ENCODE measurements around the gene REXO5.

Gene REXO5

DNA sequence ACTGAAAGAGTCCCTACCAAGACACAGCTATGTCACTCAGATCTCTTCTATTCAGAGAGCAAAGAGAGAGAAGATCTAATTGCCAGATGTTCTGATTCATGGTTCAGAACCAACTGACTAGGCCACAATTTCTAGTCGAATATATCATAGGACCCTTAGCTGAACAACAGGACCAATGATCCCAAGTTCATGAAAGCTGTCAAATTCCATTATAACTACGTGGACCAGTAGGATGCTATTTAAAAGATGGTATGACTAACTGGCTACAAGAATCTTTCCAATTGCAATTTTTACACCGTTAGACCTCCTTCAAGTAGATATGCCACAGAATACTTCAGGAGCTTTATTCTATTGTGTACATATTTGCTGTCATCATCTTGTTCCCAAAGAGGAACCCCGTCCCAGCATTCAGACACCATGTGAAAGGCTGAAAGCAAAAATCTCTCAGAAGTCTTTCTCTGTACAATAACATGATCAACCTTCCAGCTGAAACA is 67.8 kb downstream of the REXO5 start:
- no peak for DNase-seq (ENCODE audit: low read depth)

DNA sequence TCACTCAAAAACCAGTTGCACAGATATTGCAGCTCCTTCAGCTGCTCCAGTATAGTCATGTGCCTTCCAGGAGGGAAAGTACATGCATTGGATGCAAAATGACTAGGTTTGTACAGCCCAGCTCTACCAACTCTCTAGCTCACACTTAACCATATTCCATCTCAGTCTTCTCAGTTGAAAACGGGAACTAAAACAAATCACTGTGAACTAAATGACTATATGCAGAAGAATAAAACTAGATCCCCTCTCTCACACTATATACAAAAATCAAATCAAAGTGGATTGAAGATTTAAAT is 69.0 kb downstream of the REXO5 start:
- no peak for DNase-seq (ENCODE audit: low read depth)

DNA sequence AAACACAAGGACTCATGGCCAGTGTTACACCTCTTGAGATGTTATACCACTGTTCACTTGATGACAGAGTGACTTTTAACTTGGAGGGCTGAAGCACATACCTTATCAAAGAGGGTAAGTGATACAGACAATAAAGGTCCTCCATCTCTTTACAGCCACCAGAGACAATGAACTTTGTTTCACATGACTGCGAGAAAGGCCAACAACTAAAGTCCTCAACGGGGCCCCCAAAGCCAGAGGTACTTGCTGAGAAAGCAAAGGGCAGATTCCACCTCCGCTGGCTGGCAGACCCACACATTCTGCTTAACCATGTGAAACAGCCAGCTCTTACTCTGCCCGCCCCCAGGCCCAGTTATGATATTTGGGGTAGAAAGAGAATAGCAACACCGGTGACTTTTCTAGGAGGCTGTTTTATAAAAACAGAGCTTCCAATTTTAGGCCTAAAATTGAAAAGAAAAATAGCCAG is 72.4 kb downstream of the REXO5 start:
- DNase-seq (ENCODE audit: low read depth) = no peak

DNA sequence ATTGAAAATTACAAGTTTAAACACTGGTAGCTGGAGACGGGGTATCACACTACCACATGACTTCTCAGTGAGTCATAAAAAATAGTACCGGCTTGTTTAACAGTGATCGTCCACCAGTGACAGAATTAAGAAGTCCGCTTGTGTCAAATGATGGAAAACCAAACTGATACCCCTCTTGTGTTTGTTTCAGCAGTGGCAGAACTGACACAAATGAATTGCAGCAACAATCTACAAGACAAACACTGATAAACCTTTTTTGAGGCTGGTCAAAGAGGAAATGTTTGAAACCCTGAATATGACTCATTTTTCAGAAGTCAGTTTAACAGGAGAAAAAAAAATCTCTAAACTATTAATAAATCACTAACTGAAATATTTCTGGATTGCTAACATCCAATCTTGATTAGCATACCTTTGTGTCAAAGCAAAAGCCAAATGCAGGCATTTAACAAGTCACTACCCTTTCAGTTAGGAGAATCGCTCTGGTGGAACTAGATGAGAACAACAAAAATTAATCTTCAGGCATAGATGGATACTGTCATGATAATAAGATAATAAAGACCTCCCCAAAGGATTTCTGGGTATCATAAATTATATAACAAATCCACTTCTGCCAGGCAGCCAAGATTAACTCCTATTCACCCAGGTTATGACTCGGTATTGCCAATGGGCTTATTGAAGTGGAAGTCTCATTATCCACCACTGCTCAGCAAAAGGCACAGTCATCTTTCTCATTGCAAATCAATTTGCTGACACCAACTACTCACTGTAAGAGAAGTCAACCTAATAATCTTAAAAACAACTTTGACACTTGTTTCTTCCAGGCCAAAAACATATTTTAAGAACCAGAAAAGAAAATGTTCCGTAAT is 73.1 kb downstream of the REXO5 start:
- no peak for DNase-seq (ENCODE audit: low read depth)

DNA sequence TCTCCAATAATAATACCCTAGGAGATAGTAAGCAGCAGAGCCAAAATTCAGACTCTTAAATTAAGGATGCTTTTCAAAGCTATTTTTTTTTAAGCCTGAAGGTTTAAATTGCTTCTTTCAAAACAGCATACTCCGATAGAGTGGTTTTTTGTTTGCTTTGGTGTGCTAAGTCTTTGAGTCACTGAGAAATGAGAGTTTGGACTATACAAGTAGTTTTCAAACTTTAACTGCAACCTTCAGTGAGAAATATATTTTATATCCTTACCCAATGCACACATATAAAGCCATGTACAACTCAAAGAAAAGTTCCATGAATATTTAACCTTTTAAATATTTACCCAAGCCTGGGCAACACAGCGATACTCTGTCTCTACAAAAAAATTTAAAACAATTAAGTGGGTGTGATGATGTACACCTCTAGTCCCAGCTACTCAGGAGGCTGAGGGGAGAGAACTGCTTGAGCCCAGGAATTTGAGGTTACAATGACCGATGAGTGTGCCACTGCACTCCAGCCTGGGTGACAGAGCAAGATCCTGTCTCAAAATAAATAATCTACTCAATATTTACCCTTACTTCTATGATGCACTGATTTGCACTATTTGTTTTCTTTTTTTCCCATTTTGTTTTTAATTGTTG is 74.7 kb downstream of the REXO5 start:
- no peak for DNase-seq (ENCODE audit: low read depth)

DNA sequence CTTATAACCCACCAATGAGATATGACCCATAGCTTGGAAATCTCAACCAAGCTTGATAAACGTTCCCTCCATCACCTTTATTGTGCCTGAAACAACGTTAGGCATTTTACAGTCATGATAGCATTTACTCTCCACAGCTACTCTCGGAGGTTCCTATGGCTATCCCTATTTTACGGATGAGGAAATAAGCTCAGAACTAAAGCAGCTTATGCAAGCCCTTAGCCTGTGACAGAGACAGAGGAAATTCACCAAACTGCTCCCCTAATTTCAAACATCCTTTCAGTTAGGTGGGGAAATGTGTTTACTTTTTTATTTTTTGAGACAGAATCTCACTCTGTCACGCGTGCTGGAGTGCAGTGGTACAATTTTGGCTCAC is 75.2 kb downstream of the REXO5 start:
- no peak for DNase-seq (ENCODE audit: low read depth)

DNA sequence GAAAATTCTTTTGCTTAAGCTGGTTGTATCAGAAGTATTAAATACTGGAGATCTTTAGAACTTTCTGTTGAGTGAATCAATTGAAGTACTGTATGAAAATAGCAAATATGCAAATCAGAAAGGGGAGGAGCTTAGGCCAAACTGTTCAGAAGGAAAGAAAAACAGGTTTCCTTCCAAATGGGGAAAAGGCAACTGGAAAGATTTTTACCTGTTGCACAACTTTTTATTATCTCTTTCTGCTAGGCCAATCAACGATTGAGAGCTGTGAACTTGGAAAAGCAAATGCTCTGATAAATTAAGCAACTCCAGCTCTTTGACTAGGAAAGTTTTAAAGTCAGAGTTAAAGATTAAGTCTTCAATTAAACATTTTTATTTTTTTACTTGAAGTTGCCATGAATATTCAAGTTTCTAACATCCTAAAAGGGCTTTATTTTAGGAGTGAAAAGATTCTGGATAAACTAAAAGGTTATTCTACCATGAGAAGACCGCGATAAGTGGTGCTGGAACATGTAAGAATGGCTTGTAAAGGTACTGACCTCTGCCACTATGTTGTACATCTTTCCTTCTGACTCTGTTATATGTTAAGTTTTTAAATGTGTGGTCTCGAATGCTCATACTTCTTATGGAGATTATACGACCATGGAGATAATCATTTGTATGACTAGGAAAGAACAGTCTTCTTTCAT is 77.4 kb downstream of the REXO5 start:
- DNase-seq (ENCODE audit: low read depth) = no peak

DNA sequence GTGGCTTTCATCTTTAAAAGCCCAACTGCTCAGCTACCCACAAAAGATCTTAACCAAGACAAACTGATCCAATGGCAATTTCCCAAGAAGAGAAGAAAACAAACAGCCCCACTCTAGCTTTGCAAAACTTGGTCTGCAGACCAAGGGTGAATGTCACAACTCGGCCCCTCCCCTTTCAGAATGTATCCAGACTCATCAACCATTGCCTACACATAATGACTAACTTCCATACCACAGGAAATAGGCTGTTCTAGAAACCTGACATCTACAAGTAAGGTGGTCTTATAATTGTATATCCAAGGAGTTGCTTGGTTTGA is 77.9 kb downstream of the REXO5 start:
- peak; percentile 49 for DNase-seq (ENCODE audit: low read depth)

DNA sequence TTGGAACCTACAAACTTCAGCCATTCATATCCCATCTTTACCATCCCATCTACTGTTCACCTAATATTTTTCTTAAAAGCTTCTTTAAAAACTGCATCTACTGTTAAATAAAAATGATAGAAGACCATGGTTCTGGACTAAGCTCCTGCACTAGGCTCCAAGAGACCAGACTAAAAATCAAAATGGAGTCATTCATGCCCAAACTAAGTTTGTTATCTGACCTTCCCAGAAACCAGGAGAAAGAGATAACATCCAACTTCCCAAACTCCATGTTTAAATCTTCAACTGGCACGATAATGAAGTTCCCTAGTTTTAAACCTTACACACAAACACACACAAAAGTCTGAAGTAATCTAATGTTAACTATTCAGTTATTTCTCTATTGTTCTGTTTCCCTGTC is 80.0 kb downstream of the REXO5 start:
- DNase-seq (ENCODE audit: low read depth) = no peak

DNA sequence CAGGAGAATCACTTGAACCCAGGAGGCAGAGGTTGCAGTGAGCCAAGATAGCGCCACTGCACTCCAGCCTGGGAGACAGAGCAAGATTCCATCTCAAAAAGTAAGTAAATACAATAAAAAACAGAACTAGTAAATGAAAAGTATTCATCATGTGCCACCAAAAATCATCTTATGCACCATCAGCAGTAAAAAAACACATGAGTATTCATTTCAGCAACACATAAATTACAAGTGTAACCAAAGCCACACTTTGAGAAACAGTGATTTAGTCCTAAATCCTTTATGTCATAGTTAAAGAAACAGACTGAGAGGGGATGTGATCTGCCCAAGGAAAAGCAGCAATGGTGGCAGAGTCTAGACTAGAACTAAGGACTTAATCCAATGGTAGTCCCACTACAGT is 80.9 kb downstream of the REXO5 start:
- no peak for DNase-seq (ENCODE audit: low read depth)

DNA sequence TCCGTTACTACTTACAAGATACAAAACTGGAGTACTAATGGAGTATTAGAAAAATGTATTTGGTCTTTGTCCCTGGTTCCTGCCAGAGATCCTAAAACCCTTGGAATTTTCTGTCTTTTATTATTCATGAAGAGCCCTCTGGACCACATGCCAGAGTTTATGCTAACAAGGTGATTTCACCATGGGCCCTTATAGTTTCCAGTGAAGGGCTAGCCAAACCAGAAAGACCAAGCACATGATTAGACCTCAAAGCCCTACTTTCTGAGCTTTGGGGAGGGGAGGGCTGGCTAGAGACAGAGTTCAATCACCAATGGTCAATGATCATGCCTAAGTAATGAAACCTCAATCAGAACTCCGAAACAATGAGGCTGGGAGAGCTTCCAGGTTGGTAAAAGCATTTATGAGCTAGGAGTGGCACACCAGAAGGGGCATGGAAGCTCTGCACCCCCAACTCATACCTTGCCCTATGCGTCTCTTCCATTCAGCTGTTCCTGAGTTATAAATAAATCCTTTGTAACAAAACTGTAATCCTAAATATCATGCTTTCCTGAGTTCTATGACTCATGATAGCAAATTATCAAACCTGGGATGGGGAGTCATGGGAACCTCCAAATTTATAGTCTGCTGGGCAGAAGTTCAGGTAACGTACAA is 83.4 kb downstream of the REXO5 start:
- no peak for DNase-seq (ENCODE audit: low read depth)

DNA sequence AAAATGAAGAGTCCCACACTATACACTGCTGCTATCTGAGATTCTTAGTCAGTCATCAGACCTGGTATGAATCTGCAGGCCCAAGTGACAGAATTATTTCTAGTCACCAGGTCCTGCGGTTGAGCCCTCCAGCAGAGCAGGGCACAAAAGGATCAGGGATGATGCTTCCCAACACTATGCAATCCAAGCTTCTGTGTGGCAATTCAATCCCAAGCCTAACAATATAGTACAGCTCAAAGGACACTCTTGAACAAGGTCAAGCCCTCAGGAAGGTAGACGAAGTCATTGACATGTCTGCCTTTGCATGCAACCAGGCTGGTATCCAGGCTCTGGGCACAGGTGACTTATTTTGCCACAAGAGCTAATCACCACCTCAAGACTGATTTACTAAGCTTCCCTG is 88.1 kb downstream of the REXO5 start:
- no peak for DNase-seq (ENCODE audit: low read depth)

DNA sequence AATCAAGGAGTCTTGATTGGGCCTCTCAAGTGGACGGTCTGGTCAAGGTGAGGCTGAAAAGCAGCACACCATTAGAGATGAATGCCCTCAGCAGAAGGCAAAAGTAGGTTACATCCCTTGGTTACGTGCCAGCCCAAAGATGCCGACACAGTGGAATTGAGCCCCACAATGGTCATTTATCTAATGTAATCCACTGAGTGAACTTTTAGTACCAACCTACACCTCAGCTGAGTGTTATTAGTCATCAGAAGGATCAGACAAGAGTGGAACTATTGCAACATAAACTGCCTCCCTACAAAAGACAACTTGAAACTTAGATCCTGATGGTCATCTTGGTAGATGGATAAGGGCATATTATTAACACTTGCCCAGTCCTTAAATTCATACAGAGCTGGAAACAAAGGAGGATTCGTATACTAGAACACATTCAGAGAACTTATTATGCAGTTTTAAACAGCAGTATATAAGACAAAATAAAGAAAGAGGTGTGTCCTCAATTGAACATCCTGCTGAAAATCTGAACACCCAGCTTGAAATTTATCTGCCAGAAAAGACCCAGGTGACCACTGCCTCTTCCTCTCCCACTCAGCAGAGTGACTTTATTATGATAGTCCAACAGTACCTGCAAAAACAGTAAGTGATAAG is 91.0 kb downstream of the REXO5 start:
- DNase-seq (ENCODE audit: low read depth) = no peak

DNA sequence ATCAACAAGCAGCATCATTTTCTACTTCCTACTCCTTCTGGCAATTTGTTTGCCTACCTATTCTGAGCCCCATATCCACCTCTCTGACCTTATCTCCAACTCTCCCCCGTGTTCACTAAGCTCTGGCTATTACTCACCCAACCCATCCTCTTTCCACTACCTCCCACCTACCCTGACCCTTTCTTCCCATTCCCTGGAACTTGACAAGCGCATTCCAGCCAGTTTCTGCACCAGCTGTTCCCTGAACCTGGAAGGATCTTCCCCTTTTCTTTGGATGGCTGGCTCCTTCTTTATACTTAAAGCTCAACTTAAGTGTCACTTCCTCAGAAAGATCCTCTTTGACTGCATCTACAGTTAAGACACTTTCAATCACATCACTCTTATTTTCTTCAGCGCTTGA is 91.6 kb downstream of the REXO5 start:
- no peak for DNase-seq (ENCODE audit: low read depth)

DNA sequence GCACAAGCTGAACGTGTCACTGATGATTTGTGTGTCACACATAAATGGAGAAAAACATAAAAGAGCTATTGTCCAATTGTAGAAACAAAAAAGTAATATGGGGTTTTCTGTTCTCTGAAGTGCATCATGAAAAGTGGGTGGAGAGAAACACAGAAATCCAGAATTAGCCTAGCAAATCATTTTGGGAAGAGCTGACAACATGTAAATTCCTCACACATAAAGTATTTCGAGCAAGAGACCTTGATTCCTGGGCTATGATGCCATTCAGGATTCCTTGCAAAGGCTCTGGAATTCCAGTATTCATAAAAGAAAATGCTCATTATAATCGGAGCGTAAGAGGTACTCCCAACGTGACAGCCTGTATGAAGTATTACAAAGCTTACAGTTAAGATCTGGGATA is 92.7 kb downstream of the REXO5 start:
- DNase-seq (ENCODE audit: low read depth) = no peak
